HepG2 (cell line): ENCODE data around the gene BLOC1S4. TPM values are rescaled to one million over a fixed set of nuclear protein-coding genes. Genes with fewer than 3 reads are reported as not detected.

Source experiments
- AHDC1 ChIP-seq: sonication (generic); formaldehyde crosslinking; IDR thresholded peaks from 2 replicates; pipeline ENCODE4 v1.5.1; 2020; ENCODE audit warnings: mild to moderate bottlenecking, missing genetic modification reagents, borderline replicate concordance
- CAMTA2 ChIP-seq: sonication (generic); formaldehyde crosslinking; IDR thresholded peaks from 2 replicates; pipeline ENCODE4 v1.4.0; 2020; ENCODE audit warnings: mild to moderate bottlenecking, missing genetic modification reagents, borderline replicate concordance
- CEBPB ChIP-seq: IDR thresholded peaks from 2 replicates; pipeline ENCODE4 v1.6.1; 2011; ENCODE audit warnings: low read depth, low read length, improper control_type of control experiment, borderline replicate concordance
- CENPT ChIP-seq: sonication (generic); formaldehyde crosslinking; IDR thresholded peaks from 2 replicates; pipeline ENCODE4 v1.8.0; 2022; ENCODE audit warnings: low read depth, mild to moderate bottlenecking, moderate library complexity, missing genetic modification reagents
- FIP1L1 ChIP-seq: fragments of 200-400 bp; formaldehyde crosslinking; IDR thresholded peaks from 2 replicates; pipeline ENCODE4 v1.6.1; 2018; ENCODE audit warnings: low read depth, mild to moderate bottlenecking, low read length, moderate library complexity, borderline replicate concordance; ENCODE audit not compliant: insufficient read depth
- HMG20A ChIP-seq: IDR thresholded peaks from 2 replicates; pipeline ENCODE4 v1.6.1; 2016; ENCODE audit warnings: borderline replicate concordance
- NR2F2 ChIP-seq: IDR thresholded peaks from 2 replicates; pipeline ENCODE4 v1.6.1; 2012; ENCODE audit warnings: low read depth, inconsistent platforms, borderline replicate concordance
- RAD21 ChIP-seq: fragments of 450-650 bp; formaldehyde crosslinking; IDR thresholded peaks from 2 replicates; pipeline ENCODE4 v1.5.0; 2020; ENCODE audit warnings: mild to moderate bottlenecking
- THAP11 ChIP-seq: IDR thresholded peaks from 2 replicates; pipeline ENCODE4 v1.6.1; 2016; ENCODE audit warnings: missing biosample characterization, missing genetic modification reagents
- TP53 ChIP-seq: sonication (generic); formaldehyde crosslinking; conservative IDR thresholded peaks from 2 replicates; pipeline ENCODE4 v1.4.0; 2020; ENCODE audit warnings: missing genetic modification reagents
- ZBTB39 ChIP-seq: sonication (generic); formaldehyde crosslinking; IDR thresholded peaks from 2 replicates; pipeline ENCODE4 v1.5.0; 2020; ENCODE audit warnings: missing genetic modification reagents
- ZNF552 ChIP-seq: sonication (generic); formaldehyde crosslinking; IDR thresholded peaks from 2 replicates; pipeline ENCODE4 v1.9.0; 2022; ENCODE audit warnings: missing genetic modification reagents, mild to moderate bottlenecking, borderline replicate concordance
- ZXDC ChIP-seq: sonication (generic); formaldehyde crosslinking; IDR thresholded peaks from 2 replicates; pipeline ENCODE4 v1.5.0; 2020; ENCODE audit warnings: mild to moderate bottlenecking, missing genetic modification reagents
- polyA plus RNA-seq, 8 experiments: library from polyadenylated mRNA; depleted of rRNA in 3 of 8; stranded (reverse) in 7 of 8; unstranded in 1 of 8; fragments of >200 nt; fragmentation: Illumina TruSeq in 4 of 8; extraction: Trizol in 4 of 8; gene quantifications; 2 replicates each; pipeline versions ENCODE4 v1.2.1 to v1.2.3, GENCODE V29; 2011 to 2016; ENCODE audit warnings: low read depth in 4 of 8, missing spikeins in 1 of 8, mixed read lengths in 1 of 8; ENCODE audit not compliant: insufficient read depth in 1 of 8
- total RNA-seq, 5 experiments: library from RNA; depleted of rRNA; stranded (reverse); fragments of >200 nt; fragmentation: Illumina TruSeq; extraction: Trizol; gene quantifications; 2 replicates each; pipeline ENCODE4 v1.2.3, GENCODE V29; 2016; ENCODE audit warnings: low read depth in 1 of 5

Gene BLOC1S4
- total and polyA plus RNA-seq, 2 of the 13 experiments (the other 11 are each of a cell fraction or from before 2014, with no cell fraction given): 15.5 to 20.9 TPM

- TF ChIP-seq CAMTA2 (CRISPR knock-in tag) (peak; percentile 42; the same call in 1 of the 2 replicates), CENPT (CRISPR knock-in tag) (0 out of 2 replicates have a peak, but pooled peaks have one; percentile 23), ZNF552 (CRISPR knock-in tag) (peak; percentile 85; the same call in 1 of the 2 replicates), NR2F2 (no peak), FIP1L1 (no peak), RAD21 (CRISPR knock-in tag) (peak; percentile 62), CEBPB (no peak), AHDC1 (CRISPR knock-in tag) (no peak), ZXDC (CRISPR knock-in tag) (no peak), ZBTB39 (CRISPR knock-in tag) (peak; percentile 79), THAP11 (CRISPR knock-in tag) (peak; percentile 53), TP53 (0 out of 2 replicates have a peak, but pooled peaks have one; percentile 76), HMG20A (CRISPR knock-in tag) (peak; percentile 66; the same call in 1 of the 2 replicates)
Measured at GRCh38 chr4:6749340-6750171, 33.6 kb downstream of the BLOC1S4 start (continued).
